A549 (cell line): ENCODE data around the gene LRRC3C. TPM values are rescaled to one million over a fixed set of nuclear protein-coding genes. Genes with fewer than 3 reads are reported as not detected.

Experiments used
- ATAC-seq, 2 experiments: fragments of 200-7000 bp in 1 of 2; fragments of >200 bp in 1 of 2; cut with Nextera tagmentation in 1 of 2; cut with Tn5 transposase in 1 of 2; 3 replicates each; pipeline versions ENCODE4 v1.8.0 to v1.9.1; 2018 to 2020; ENCODE audit warnings: mild to moderate bottlenecking in 1 of 2, moderate library complexity in 1 of 2
- CTCF ChIA-PET: fragments of 300-600 bp; sonication (Branson Sonifier 250); formaldehyde crosslinking; extraction: SDS; loops from one replicate; lab custom pipeline; 2021; ENCODE audit warnings: antibody characterized with exemption, inconsistent platforms; lab: Yijun Ruan, JAX
- POLR2A ChIA-PET: fragments of 350-600 bp; formaldehyde crosslinking; extraction: SDS; loops from one replicate; lab custom pipeline; 2021; ENCODE audit warnings: antibody characterized with exemption, inconsistent platforms; lab: Yijun Ruan, JAX
- DNase-seq, 2 experiments: peaks; one replicate each; pipeline versions ENCODE4 v3.0.0 to v3.0.0-alpha.2; 2011 to 2016; ENCODE audit warnings: low read depth in 1 of 2, low spot score in 1 of 2
- FAIRE-seq: peaks from 2 replicates; lab custom pipeline; 2011; peaks lifted over from hg19 to GRCh38; lab: Jason Lieb, UNC
- H3K27ac ChIP-seq, 2 experiments: fragments of >200 bp; sonication (Bioruptor Twin); formaldehyde crosslinking; 3 replicates each; pipeline ENCODE4 v1.5.1; 2016 to 2017
- H3K4me1 ChIP-seq: fragments of >200 bp; sonication (Bioruptor Twin); formaldehyde crosslinking; 3 replicates; pipeline ENCODE4 v1.6.1; 2016
- H3K4me2 ChIP-seq: fragments of >200 bp; sonication (Bioruptor Twin); formaldehyde crosslinking; 3 replicates; pipeline ENCODE4 v1.6.1; 2016
- H3K4me3 ChIP-seq: fragments of >200 bp; sonication (Bioruptor Twin); formaldehyde crosslinking; 3 replicates; pipeline ENCODE4 v1.5.1; 2016
- H3K9me3 ChIP-seq: fragments of >200 bp; sonication (Bioruptor Twin); formaldehyde crosslinking; 3 replicates; pipeline ENCODE4 v1.6.1; 2016
- ATOH8 ChIP-seq: fragments of 250-450 bp; sonication (Bioruptor Pico); IDR thresholded peaks from 2 replicates; pipeline ENCODE4 v1.5.0; 2020; ENCODE audit warnings: low read depth, mild to moderate bottlenecking, moderate library complexity
- BHLHE40 ChIP-seq: IDR thresholded peaks from 2 replicates; pipeline ENCODE4 v1.6.1; 2012; ENCODE audit warnings: low read depth, low read length, inconsistent platforms
- CBX2 ChIP-seq: fragments of 200-600 bp; sonication (generic); IDR thresholded peaks from 2 replicates; pipeline ENCODE4 v1.6.1; 2016; ENCODE audit warnings: low read depth, mild to moderate bottlenecking, borderline replicate concordance
- CBX8 ChIP-seq: fragments of 200-600 bp; sonication (generic); IDR thresholded peaks from 2 replicates; pipeline ENCODE4 v1.6.1; 2016
- CHD2 ChIP-seq: fragments of 150-350 bp; IDR thresholded peaks from 2 replicates; pipeline ENCODE4 v1.6.1; 2014; ENCODE audit warnings: low read length; ENCODE audit not compliant: partially characterized antibody
- EHF ChIP-seq: fragments of 250-450 bp; sonication (Bioruptor Pico); IDR thresholded peaks from 2 replicates; pipeline ENCODE4 v1.5.0; 2020; ENCODE audit warnings: mild to moderate bottlenecking
- ESRRA ChIP-seq: fragments of 150-350 bp; IDR thresholded peaks from 2 replicates; pipeline ENCODE4 v1.6.1; 2014; ENCODE audit warnings: mild to moderate bottlenecking, low read length, borderline replicate concordance
- FOSB ChIP-seq: fragments of 250-450 bp; sonication (Bioruptor Pico); IDR thresholded peaks from 2 replicates; pipeline ENCODE4 v1.5.0; 2020; ENCODE audit warnings: mild to moderate bottlenecking, moderate library complexity
- HEYL ChIP-seq: fragments of 250-450 bp; sonication (Bioruptor Pico); IDR thresholded peaks from 2 replicates; pipeline ENCODE4 v1.8.0; 2021; ENCODE audit warnings: mild to moderate bottlenecking, moderate library complexity
- HOXA7 ChIP-seq: fragments of 250-450 bp; sonication (Bioruptor Pico); IDR thresholded peaks from 2 replicates; pipeline ENCODE4 v1.5.0; 2020; ENCODE audit warnings: mild to moderate bottlenecking, moderate library complexity
- HOXB13 ChIP-seq: fragments of 250-450 bp; sonication (Bioruptor Pico); IDR thresholded peaks from 2 replicates; pipeline ENCODE4 v1.5.0; 2020; ENCODE audit warnings: low read depth, mild to moderate bottlenecking, moderate library complexity
- KDM1A ChIP-seq: fragments of 200-600 bp; sonication (generic); IDR thresholded peaks from 2 replicates; pipeline ENCODE4 v1.6.1; 2016; ENCODE audit warnings: low read depth, mild to moderate bottlenecking
- MAZ ChIP-seq: fragments of 150-350 bp; IDR thresholded peaks from 2 replicates; pipeline ENCODE4 v1.6.1; 2014; ENCODE audit warnings: antibody characterized with exemption, low read depth, low read length, borderline replicate concordance
- NFE2L2 ChIP-seq: fragments of 150-350 bp; conservative IDR thresholded peaks from 2 replicates; pipeline ENCODE4 v1.6.1; 2014; ENCODE audit warnings: low read length
- PHF8 ChIP-seq: fragments of 200-600 bp; sonication (generic); IDR thresholded peaks from 2 replicates; pipeline ENCODE4 v1.6.1; 2016; ENCODE audit warnings: low read depth, mild to moderate bottlenecking, antibody characterized with exemption, moderate library complexity, borderline replicate concordance
- POLR2A ChIP-seq: IDR thresholded peaks from 2 replicates; pipeline ENCODE4 v1.6.1; 2012; ENCODE audit warnings: mild to moderate bottlenecking, low read length
- RARB ChIP-seq: fragments of 250-450 bp; sonication (Bioruptor Pico); IDR thresholded peaks from 2 replicates; pipeline ENCODE4 v1.8.0; 2021; ENCODE audit warnings: mild to moderate bottlenecking, moderate library complexity
- SREBF2 ChIP-seq: fragments of 450-650 bp; IDR thresholded peaks from 2 replicates; pipeline ENCODE4 v1.6.1; 2014; ENCODE audit warnings: mild to moderate bottlenecking, moderate library complexity
- TFCP2L1 ChIP-seq: fragments of 250-450 bp; sonication (Bioruptor Pico); IDR thresholded peaks from 2 replicates; pipeline ENCODE4 v1.5.0; 2021; ENCODE audit warnings: mild to moderate bottlenecking
- ZFP36 ChIP-seq: fragments of 450-650 bp; IDR thresholded peaks from 2 replicates; pipeline ENCODE4 v1.6.1; 2014; ENCODE audit warnings: borderline replicate concordance; ENCODE audit not compliant: partially characterized antibody
- WGBS: methylation state at CpG from one replicate; pipeline ENCODE4 v1.1.6; 2017; ENCODE audit errors: missing lambda C conversion rate; 5-methylcytosine and 5-hydroxymethylcytosine counted together
- polyA plus RNA-seq, 4 experiments: library from polyadenylated mRNA; depleted of rRNA in 3 of 4; stranded (reverse); fragments of >200 nt; fragmentation: RNase III in 1 of 4; extraction: RNeasy Plus Mini Kit Qiagen cat#74134 plus additional on column Dnase treatment in 1 of 4; gene quantifications; 2 replicates in 3 of 4; 3 replicates in 1 of 4; pipeline ENCODE4 v1.2.3, GENCODE V29; 2011 to 2017
- TF ChIP-seq, protein P1 (sequence below): fragments of 150-350 bp; IDR thresholded peaks from 2 replicates; pipeline ENCODE4 v1.6.1; 2014; ENCODE audit warnings: low read depth, mild to moderate bottlenecking, low read length

Gene LRRC3C
- polyA plus RNA-seq, 2 of the 4 experiments (the other 2 are of a cell fraction) = not detected

GRCh38 chr17:39966771-39967170, 39.2 kb downstream of the LRRC3C start:
- no peak overlapping the region for H3K27ac ChIP-seq
- CTCF ChIA-PET = interaction anchor here (0.5 to 19.9 kb wide), 5 partner anchors 7 to 732 kb away, joined by 3 to 405 read pairs (median 7); partner anchors contain the start of genes GSDMA and PSMD3
- H3K9me3 ChIP-seq = no peaks in the 10 kb centered on the region
- H3K4me1 ChIP-seq = no peaks in the 10 kb centered on the region
- ATAC-seq = no peak
- DNase-seq = no peak
- H3K4me3 ChIP-seq = no peak overlapping the region
- no peak overlapping the region for H3K4me2 ChIP-seq
- POLR2A ChIA-PET = interaction anchor here (1.1 kb wide), 1 partner anchor 146 kb away, joined by 4 read pairs; no protein-coding TSS in a partner anchor
- FAIRE-seq = no peak
- 41% methylated on average over 6 of the region's 6 CpGs for WGBS
- no peak for TF ChIP-seq CBX8

- no peak overlapping the region for H3K4me2 ChIP-seq
- ChIA-PET POLR2A (interaction anchor here (1.7 kb wide), 1 partner anchor 12 kb away, joined by 10 read pairs; the partner anchor contains the start of gene PSMD3), CTCF (interaction anchor here (0.7 to 19.9 kb wide), 6 partner anchors 9 to 107 kb away, joined by 3 to 405 read pairs (median 4); partner anchors contain the start of genes GSDMA and PSMD3)
- 39% methylated on average over 2 of the region's 2 CpGs for WGBS
- DNase-seq = no peak
- no peak overlapping the region for H3K4me3 ChIP-seq
- no peak for FAIRE-seq
- H3K27ac ChIP-seq = no peak overlapping the region
- TF ChIP-seq RARB (CRISPR knock-in tag) = no peak
- TF ChIP-seq ATOH8 = no peak
- no peak for TF ChIP-seq HEYL (CRISPR knock-in tag)
- TF ChIP-seq ZFP36 = no peak
- TF ChIP-seq SREBF2 = no peak
- no peak for TF ChIP-seq MAZ
- no peak for TF ChIP-seq PHF8
- TF ChIP-seq EHF (CRISPR knock-in tag) = no peak
- TF ChIP-seq ESRRA = no peak
- TF ChIP-seq, all 56 proteins: peak for 0
- ATAC-seq = no peak
- no peaks in the 10 kb centered on the region for H3K9me3 ChIP-seq
- H3K4me1 ChIP-seq = no peaks in the 10 kb centered on the region
Measured at GRCh38 chr17:39968761-39969160, 41.2 kb downstream of the LRRC3C start.

DNA sequence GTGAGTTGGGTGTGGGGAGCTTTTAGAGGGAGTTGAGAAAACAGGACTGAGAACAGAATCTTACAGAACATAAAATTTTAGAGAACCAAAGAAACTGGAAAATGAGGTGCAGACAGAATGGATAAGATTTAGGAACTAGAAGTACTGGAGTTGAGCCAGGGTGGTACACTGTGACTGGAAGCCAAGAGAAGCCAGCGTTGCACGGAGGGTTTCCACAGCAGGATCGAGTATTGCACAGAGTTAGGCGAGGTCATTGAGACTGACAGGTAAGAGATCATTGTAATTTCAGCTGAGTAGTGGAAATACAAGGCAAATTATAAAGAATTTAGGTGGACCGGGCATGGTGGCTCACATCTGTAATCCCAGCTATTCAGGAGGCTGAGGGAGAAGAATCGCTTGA, 41.8 kb downstream of the LRRC3C start:
- ATAC-seq = no peak
- DNase-seq = no peak
- no peak overlapping the region for H3K4me2 ChIP-seq
- no peaks in the 10 kb centered on the region for H3K9me3 ChIP-seq
- POLR2A ChIA-PET = interaction anchor here (1.7 kb wide), 1 partner anchor 11 kb away, joined by 10 read pairs; the partner anchor contains the start of gene PSMD3
- no peak for TF ChIP-seq HOXA7 (CRISPR knock-in tag)
- TF ChIP-seq PHF8 = no peak
- TF ChIP-seq CBX2 = no peak
- TF ChIP-seq TFCP2L1 (CRISPR knock-in tag) = no peak
- TF ChIP-seq KDM1A = no peak
- no peak for TF ChIP-seq CHD2
- TF ChIP-seq HOXB13 = no peak
- TF ChIP-seq POLR2A = no peak
- no peak for TF ChIP-seq RARB (CRISPR knock-in tag)
- no peak for TF ChIP-seq ATOH8
- TF ChIP-seq MAZ = no peak
- TF ChIP-seq EHF (CRISPR knock-in tag) = no peak
- TF ChIP-seq FOSB (CRISPR knock-in tag) = no peak
- TF ChIP-seq NFE2L2 = no peak
- TF ChIP-seq, protein P1, sequence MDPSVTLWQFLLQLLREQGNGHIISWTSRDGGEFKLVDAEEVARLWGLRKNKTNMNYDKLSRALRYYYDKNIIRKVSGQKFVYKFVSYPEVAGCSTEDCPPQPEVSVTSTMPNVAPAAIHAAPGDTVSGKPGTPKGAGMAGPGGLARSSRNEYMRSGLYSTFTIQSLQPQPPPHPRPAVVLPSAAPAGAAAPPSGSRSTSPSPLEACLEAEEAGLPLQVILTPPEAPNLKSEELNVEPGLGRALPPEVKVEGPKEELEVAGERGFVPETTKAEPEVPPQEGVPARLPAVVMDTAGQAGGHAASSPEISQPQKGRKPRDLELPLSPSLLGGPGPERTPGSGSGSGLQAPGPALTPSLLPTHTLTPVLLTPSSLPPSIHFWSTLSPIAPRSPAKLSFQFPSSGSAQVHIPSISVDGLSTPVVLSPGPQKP = no peak
- no peak for TF ChIP-seq BHLHE40
- TF ChIP-seq, all 56 proteins: peak for 0
- CTCF ChIA-PET = interaction anchor here (0.6 to 19.9 kb wide), 7 partner anchors 9 to 148 kb away, joined by 3 to 405 read pairs (median 4); partner anchors contain the start of genes GSDMA and PSMD3
- Histone ChIP-seq H3K4me1 (no peaks in the 10 kb centered on the region), H3K27ac (no peak overlapping the region), H3K4me3 (no peak overlapping the region)
- no peak for FAIRE-seq
- 64% methylated on average over 6 of the region's 6 CpGs for WGBS
